ENCODE measurements around the gene TSKU. TPM values are rescaled to one million over a fixed set of nuclear protein-coding genes. Genes with fewer than 3 reads are reported as not detected.

TSKU gene
- total and polyA plus RNA-seq, 2 donors (not counting 1 experiment from before 2014, with no cell fraction given) = 5.0 to 10.6 TPM

GRCh38 chr11:76839311-76839710 is 56.2 kb downstream of the TSKU start:
- Histone ChIP-seq H3K4me2 (ENCODE audit: extremely low read depth, insufficient read depth, low read length) (no peak overlapping the region), H4K20me1 (ENCODE audit: control insufficient read depth, extremely low read depth, insufficient read depth, low read length) (no peaks in the 10 kb centered on the region), H3K36me3 (ENCODE audit: control insufficient read depth, insufficient read depth, low read length) (no peaks in the 10 kb centered on the region), H3K79me2 (ENCODE audit: control insufficient read depth, insufficient read depth, low read length) (no peaks in the 10 kb centered on the region), H3K9ac (ENCODE audit: insufficient read depth, low read length) (no peak overlapping the region), H3K27me3 (ENCODE audit: control insufficient read depth, insufficient read depth, low read length) (peaks cover 36% of the 10 kb centered on the region), H3K9me3 (ENCODE audit: control insufficient read depth, insufficient read depth, low read depth, low read length) (no peaks in the 10 kb centered on the region), H3K4me3 (replicated peaks in 1 of 4; ENCODE audit: control extremely low read depth in 1 of 4, insufficient read depth in 1 of 4, low read depth in 3 of 4, low read length in 4 of 4) (no peak overlapping the region), H3K27ac (ENCODE audit: insufficient read depth, low read length) (no peak overlapping the region), H2AFZ (ENCODE audit: low read length) (no peak overlapping the region), H3K4me1 (ENCODE audit: control insufficient read depth, extremely low read depth, insufficient read depth, low read length) (no peaks in the 10 kb centered on the region)
- TF ChIP-seq CTCF (conservative IDR thresholded peaks at IDR 0.05 in 1 of 2, IDR thresholded peaks at IDR 0.05 in 1 of 2; ENCODE audit: low read depth in 1 of 2, low read length in 2 of 2) (no peak), EZH2 (IDR thresholded peaks at IDR 0.05; ENCODE audit: low read length, missing control alignments) (no peak)
- no peak for DNase-seq (ENCODE audit: low read depth in 2 of 2)

GRCh38 chr11:76841923-76842452 is 58.8 kb downstream of the TSKU start:
- Histone ChIP-seq H3K4me3 (replicated peaks in 1 of 4; ENCODE audit: control extremely low read depth in 1 of 4, insufficient read depth in 1 of 4, low read depth in 3 of 4, low read length in 4 of 4) (no peak overlapping the region), H3K27ac (ENCODE audit: insufficient read depth, low read length) (no peak overlapping the region), H3K27me3 (ENCODE audit: control insufficient read depth, insufficient read depth, low read length) (peaks cover 32% of the 10 kb centered on the region), H3K36me3 (ENCODE audit: control insufficient read depth, insufficient read depth, low read length) (no peaks in the 10 kb centered on the region), H3K79me2 (ENCODE audit: control insufficient read depth, insufficient read depth, low read length) (no peaks in the 10 kb centered on the region), H4K20me1 (ENCODE audit: control insufficient read depth, extremely low read depth, insufficient read depth, low read length) (no peaks in the 10 kb centered on the region), H3K9me3 (ENCODE audit: control insufficient read depth, insufficient read depth, low read depth, low read length) (no peaks in the 10 kb centered on the region), H2AFZ (ENCODE audit: low read length) (no peak overlapping the region), H3K4me2 (ENCODE audit: extremely low read depth, insufficient read depth, low read length) (no peak overlapping the region), H3K9ac (ENCODE audit: insufficient read depth, low read length) (no peak overlapping the region), H3K4me1 (ENCODE audit: control insufficient read depth, extremely low read depth, insufficient read depth, low read length) (no peaks in the 10 kb centered on the region)
- TF ChIP-seq CTCF (conservative IDR thresholded peaks at IDR 0.05 in 1 of 2, IDR thresholded peaks at IDR 0.05 in 1 of 2; ENCODE audit: low read depth in 1 of 2, low read length in 2 of 2) (no peak), EZH2 (IDR thresholded peaks at IDR 0.05; ENCODE audit: low read length, missing control alignments) (no peak)
- no peak for DNase-seq (ENCODE audit: low read depth in 2 of 2)

GRCh38 chr11:76843907-76844306 is 60.8 kb downstream of the TSKU start:
- Histone ChIP-seq H4K20me1 (ENCODE audit: control insufficient read depth, extremely low read depth, insufficient read depth, low read length) (no peaks in the 10 kb centered on the region), H3K4me1 (ENCODE audit: control insufficient read depth, extremely low read depth, insufficient read depth, low read length) (no peaks in the 10 kb centered on the region), H3K4me2 (ENCODE audit: extremely low read depth, insufficient read depth, low read length) (no peak overlapping the region), H2AFZ (ENCODE audit: low read length) (no peak overlapping the region), H3K27me3 (ENCODE audit: control insufficient read depth, insufficient read depth, low read length) (peaks cover 18% of the 10 kb centered on the region), H3K79me2 (ENCODE audit: control insufficient read depth, insufficient read depth, low read length) (no peaks in the 10 kb centered on the region), H3K4me3 (replicated peaks in 1 of 4; ENCODE audit: control extremely low read depth in 1 of 4, insufficient read depth in 1 of 4, low read depth in 3 of 4, low read length in 4 of 4) (no peak overlapping the region), H3K9me3 (ENCODE audit: control insufficient read depth, insufficient read depth, low read depth, low read length) (no peaks in the 10 kb centered on the region), H3K27ac (ENCODE audit: insufficient read depth, low read length) (no peak overlapping the region), H3K36me3 (ENCODE audit: control insufficient read depth, insufficient read depth, low read length) (no peaks in the 10 kb centered on the region), H3K9ac (ENCODE audit: insufficient read depth, low read length) (no peak overlapping the region)
- no peak for TF ChIP-seq CTCF (conservative IDR thresholded peaks at IDR 0.05 in 1 of 2, IDR thresholded peaks at IDR 0.05 in 1 of 2; ENCODE audit: low read depth in 1 of 2, low read length in 2 of 2)
- no peak for TF ChIP-seq EZH2 (IDR thresholded peaks at IDR 0.05; ENCODE audit: low read length, missing control alignments)
- no peak for DNase-seq (ENCODE audit: low read depth in 2 of 2)
